Endothelial cell of umbilical vein (primary cell): Measurements from ENCODE around the gene TRAP1. TPM values are rescaled to one million over a fixed set of nuclear protein-coding genes. Genes with fewer than 3 reads are reported as not detected.
"Not testable (repeated sequence)": the region's sequence is repeated elsewhere in the genome, so short reads cannot be mapped to it uniquely, and the experiment has no call there.

ENCODE experiments used
- BruUV-seq: library from RNA; stranded (reverse); fragments of 400-500 nt; replicated peaks from 2 replicates; lab custom pipeline; 2021; lab: Mats Ljungman, UMichigan
- CTCF ChIA-PET: fragments of 300-600, 350-600 bp; sonication (Branson Sonifier 250); formaldehyde crosslinking; loops from one replicate; lab custom pipeline; 2021; ENCODE audit warnings: antibody characterized with exemption, inconsistent platforms; lab: Charles Lee
- POLR2A ChIA-PET: fragments of 300-600, 350-600 bp; sonication (Branson Sonifier 250); formaldehyde crosslinking; loops from one replicate; lab custom pipeline; 2021; ENCODE audit warnings: antibody characterized with exemption, inconsistent platforms; lab: Charles Lee
- DNase-seq: peaks from one replicate; pipeline ENCODE4 v3.0.0-alpha.2; 2011; ENCODE audit warnings: low read depth, low spot score
- FAIRE-seq: peaks from 2 replicates; lab custom pipeline; 2011; peaks lifted over from hg19 to GRCh38; lab: Jason Lieb, UNC
- H2AFZ ChIP-seq: 2 replicates; pipeline ENCODE4 v1.6.0; 2012; ENCODE audit warnings: low read depth, low read length, control low read depth, inconsistent platforms
- H3K27ac ChIP-seq: 2 replicates; pipeline ENCODE4 v1.5.1; 2011; ENCODE audit warnings: low read depth, mild to moderate bottlenecking, control low read depth, low read length, moderate library complexity; ENCODE audit not compliant: insufficient read depth
- H3K27me3 ChIP-seq, 2 experiments: 2 replicates each; pipeline versions ENCODE4 v1.6.0 to v1.6.1; 2011; ENCODE audit warnings: low read length in 2 of 2, mixed read lengths in 1 of 2; ENCODE audit not compliant: control insufficient read depth in 2 of 2, insufficient read depth in 2 of 2
- H3K36me3 ChIP-seq, 2 experiments: 2 replicates in 1 of 2; 3 replicates in 1 of 2; pipeline ENCODE4 v1.5.1; 2011; ENCODE audit warnings: low read length in 2 of 2, mild to moderate bottlenecking in 1 of 2, moderate library complexity in 1 of 2; ENCODE audit not compliant: control insufficient read depth in 2 of 2, insufficient read depth in 2 of 2; ENCODE audit errors: extremely low read depth in 1 of 2
- H3K4me1 ChIP-seq: 3 replicates; pipeline ENCODE4 v1.5.1; 2011; ENCODE audit warnings: mild to moderate bottlenecking, low read length; ENCODE audit not compliant: control insufficient read depth, insufficient read depth; ENCODE audit errors: extremely low read depth
- H3K4me2 ChIP-seq: 2 replicates; pipeline ENCODE4 v1.6.1; 2011; ENCODE audit warnings: low read length, control low read depth, mixed read lengths; ENCODE audit not compliant: insufficient read depth
- H3K4me3 ChIP-seq, 3 experiments: fragments of 200-600 bp in 1 of 3; sonication (generic), shearing (Covaris generic) in 1 of 3; replicated peaks in 1 of 3; 2 replicates each; pipeline ENCODE4 v1.5.1; 2011 to 2016; ENCODE audit warnings: control low read depth in 3 of 3, low read length in 3 of 3, mild to moderate bottlenecking in 2 of 3, inconsistent platforms in 1 of 3, low read depth in 1 of 3, moderate library complexity in 1 of 3; ENCODE audit not compliant: insufficient read depth in 1 of 3
- H3K79me2 ChIP-seq: 2 replicates; pipeline ENCODE4 v1.6.0; 2012; ENCODE audit warnings: low read length, inconsistent platforms; ENCODE audit not compliant: control insufficient read depth, insufficient read depth
- H3K9ac ChIP-seq: replicated peaks from 2 replicates; pipeline ENCODE3; 2011; ENCODE audit warnings: low read length, control low read depth; ENCODE audit not compliant: insufficient read depth; ENCODE audit errors: extremely low read depth
- H3K9me1 ChIP-seq: replicated peaks from 3 replicates; pipeline ENCODE4 v1.6.0; 2011; ENCODE audit warnings: mild to moderate bottlenecking, low read length; ENCODE audit not compliant: control insufficient read depth, insufficient read depth; ENCODE audit errors: extremely low read depth
- H3K9me3 ChIP-seq: replicated peaks from 2 replicates; pipeline ENCODE4 v1.5.1; 2012; ENCODE audit warnings: low read length, inconsistent platforms; ENCODE audit not compliant: control insufficient read depth, insufficient read depth
- H4K20me1 ChIP-seq: replicated peaks from 2 replicates; pipeline ENCODE3; 2011; ENCODE audit warnings: mild to moderate bottlenecking, low read length; ENCODE audit not compliant: control insufficient read depth, insufficient read depth; ENCODE audit errors: extremely low read depth
- CTCF ChIP-seq, 2 donors: IDR thresholded peaks; 1 replicate in 1 of 2; 2 replicates in 1 of 2; pipeline ENCODE4 v1.5.1; 2011; ENCODE audit warnings: low read length in 2 of 2, mild to moderate bottlenecking in 2 of 2, moderate library complexity in 2 of 2, control low read depth in 1 of 2, inconsistent platforms in 1 of 2, low read depth in 1 of 2; ENCODE audit not compliant: insufficient read depth in 1 of 2; ENCODE audit errors: extremely low read depth in 1 of 2
- EZH2 ChIP-seq: IDR thresholded peaks from 2 replicates; pipeline ENCODE4 v1.6.1; 2012; ENCODE audit warnings: borderline replicate concordance, low read depth, mild to moderate bottlenecking, moderate library complexity, low read length, inconsistent platforms; ENCODE audit not compliant: severe bottlenecking
- FOS ChIP-seq: IDR thresholded peaks from 2 replicates; pipeline ENCODE4 v1.6.1; 2011; ENCODE audit warnings: mild to moderate bottlenecking, low read length, moderate library complexity, borderline replicate concordance; ENCODE audit not compliant: insufficient read depth
- GATA2 ChIP-seq: IDR thresholded peaks from 2 replicates; pipeline ENCODE4 v1.7.0; 2011; ENCODE audit warnings: low read depth, mild to moderate bottlenecking, moderate library complexity, mixed read lengths, low read length; ENCODE audit not compliant: insufficient read length, insufficient read depth
- JUN ChIP-seq: IDR thresholded peaks from 2 replicates; pipeline ENCODE4 v1.6.1; 2011; ENCODE audit warnings: borderline replicate concordance, low read depth; ENCODE audit not compliant: insufficient read length, insufficient read depth
- MYC ChIP-seq: IDR thresholded peaks from one replicate; pipeline ENCODE4 v1.6.1; 2011; ENCODE audit warnings: mild to moderate bottlenecking, low read depth, low read length
- POLR2A ChIP-seq: IDR thresholded peaks from 2 replicates; pipeline ENCODE4 v1.6.1; 2012; ENCODE audit warnings: low read depth, mild to moderate bottlenecking, control low read depth, low read length
- POLR2AphosphoS5 ChIP-seq: IDR thresholded peaks from 2 replicates; pipeline ENCODE4 v1.6.1; 2012; ENCODE audit warnings: low read depth, mild to moderate bottlenecking, control low read depth, low read length, moderate library complexity; ENCODE audit not compliant: insufficient read depth
- dilution Hi-C: fragments of 300-500 bp; cut with MboI; formaldehyde crosslinking; loops from one replicate; pipeline ENCODE4 v1.15.0; 2019; ENCODE audit warnings: low sequenced_read_pairs; ENCODE audit not compliant: extremely low pct_ligation_motif_present
- intact Hi-C: fragments of 100-400 bp; cut with micrococcal nuclease; formaldehyde crosslinking; loops from one replicate; pipeline ENCODE4 v1.10.0; 2022
- polyA plus RNA-seq, 4 experiments: library from polyadenylated mRNA; depleted of rRNA in 3 of 4; stranded (reverse) in 3 of 4; unstranded in 1 of 4; fragments of >200 nt; gene quantifications; 2 replicates each; pipeline versions ENCODE4 v1.2.1 to v1.2.3, GENCODE V29; 2011 to 2012; ENCODE audit warnings: missing spikeins in 1 of 4
- total RNA-seq: library from RNA; stranded (reverse); gene quantifications from 2 replicates; pipeline ENCODE4 v1.2.3, GENCODE V29; 2021
- TF ChIP-seq, protein P1 (sequence below): IDR thresholded peaks from 2 replicates; pipeline ENCODE4 v1.6.1; 2011; ENCODE audit not compliant: insufficient read depth, insufficient read length

TRAP1 gene
- total and polyA plus RNA-seq, 2 donors (not counting 3 experiments of a cell fraction or from before 2014, with no cell fraction given): 95.6 to 102 TPM

DNA sequence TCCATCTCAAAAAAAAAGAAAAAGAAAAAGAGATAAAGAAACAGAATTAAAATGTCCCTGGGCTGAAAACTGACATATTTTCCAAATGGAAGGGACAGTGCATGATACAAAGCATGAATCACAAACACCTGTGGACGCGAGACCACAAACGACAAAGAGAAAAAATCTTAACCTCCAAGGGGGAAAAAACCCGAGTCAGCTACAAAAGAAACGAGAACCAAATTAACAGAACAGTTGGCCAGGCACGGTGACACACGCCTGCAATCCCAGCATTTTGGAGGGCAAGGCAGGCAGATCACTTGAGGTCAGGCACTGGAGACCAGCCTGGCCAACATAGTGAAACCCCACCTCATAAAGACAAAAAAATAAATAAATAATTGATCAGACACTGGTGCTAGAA is 1.9 kb downstream of the TRAP1 start:
- no peaks in the 10 kb centered on the region for H3K9me1 ChIP-seq
- DNase-seq: no peak
- H3K4me1 ChIP-seq: peaks cover 14% of the 10 kb centered on the region
- intact Hi-C loops (no loop called here), dilution Hi-C loops (no loop called here)
- no peaks in the 10 kb centered on the region for H3K9me3 ChIP-seq
- no peaks in the 10 kb centered on the region for H4K20me1 ChIP-seq
- H3K27me3 ChIP-seq: no peaks in the 10 kb centered on the region
- CTCF ChIA-PET: no interaction called here
- POLR2A ChIA-PET: no interaction called here
- H3K4me2 ChIP-seq: no peak overlapping the region
- peaks cover 0 to 6% of the 10 kb centered on the region in 2 experiments for H3K36me3 ChIP-seq
- FAIRE-seq: peak; percentile 4
- TF ChIP-seq EZH2: no peak
- no peak for TF ChIP-seq POLR2A
- no peak for TF ChIP-seq FOS
- TF ChIP-seq POLR2AphosphoS5: no peak
- no peak for TF ChIP-seq CTCF (IDR thresholded peaks at IDR 0.05; ENCODE audit: extremely low read depth in 1 of 2, insufficient read depth in 1 of 2, low read depth in 1 of 2, low read length in 2 of 2)
- TF ChIP-seq MYC: no peak
- TF ChIP-seq GATA2: no peak
- TF ChIP-seq, protein P1, sequence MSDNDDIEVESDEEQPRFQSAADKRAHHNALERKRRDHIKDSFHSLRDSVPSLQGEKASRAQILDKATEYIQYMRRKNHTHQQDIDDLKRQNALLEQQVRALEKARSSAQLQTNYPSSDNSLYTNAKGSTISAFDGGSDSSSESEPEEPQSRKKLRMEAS: no peak
- TF ChIP-seq JUN: no peak
- H2AFZ ChIP-seq: no peak overlapping the region
- no peak overlapping the region for H3K27ac ChIP-seq
- H3K9ac ChIP-seq: no peak overlapping the region
- no TSS peak for BruUV-seq
- peaks cover 58% of the 10 kb centered on the region for H3K79me2 ChIP-seq
- H3K4me3 ChIP-seq: no peak overlapping the region

DNA sequence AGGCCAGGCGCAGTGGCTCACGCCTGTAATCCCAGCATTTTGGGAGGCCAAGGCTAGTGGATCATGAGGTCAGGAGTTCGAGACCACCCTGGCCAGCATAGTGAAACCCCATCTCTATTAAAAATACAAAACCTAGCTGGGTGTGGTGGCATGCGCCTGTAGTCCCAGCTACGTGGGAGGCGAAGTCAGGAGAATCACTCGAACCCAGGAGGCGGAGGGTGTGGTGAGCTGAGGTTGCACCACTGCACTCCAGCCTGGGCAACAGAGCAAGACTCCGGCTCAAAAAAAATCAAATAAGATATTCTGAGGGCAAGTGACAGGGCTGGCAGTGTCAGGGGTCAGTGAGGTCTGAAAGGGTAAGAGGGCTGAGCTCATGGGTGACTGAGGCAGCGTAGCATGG is 2.9 kb downstream of the TRAP1 start:
- dilution Hi-C loops, FAIRE-seq, H3K27me3 ChIP-seq, POLR2A ChIA-PET, H3K36me3 ChIP-seq, H3K9me3 ChIP-seq, BruUV-seq, H3K9me1 ChIP-seq, H4K20me1 ChIP-seq, H3K9ac ChIP-seq, H3K4me3 ChIP-seq, intact Hi-C loops, H3K27ac ChIP-seq, DNase-seq, H3K4me2 ChIP-seq, H2AFZ ChIP-seq: not testable (repeated sequence)
- Histone ChIP-seq H3K4me1 (peaks cover 14% of the 10 kb centered on the region), H3K79me2 (peaks cover 67% of the 10 kb centered on the region)
- CTCF ChIA-PET: interaction anchor here (1.4 to 2.2 kb wide), 2 partner anchors 13 to 24 kb away, joined by 3 to 9 read pairs; no protein-coding TSS in a partner anchor
